Head of caudate nucleus (tissue), 42 donors: Measurements from ENCODE around the gene HS1BP3.

ENCODE experiments used
- DNase-seq, 42 donors: peaks; one replicate each; pipeline versions ENCODE4 v3.0.0 to v3.0.0-alpha.2; 2020 to 2021; ENCODE audit warnings: mixed read lengths in 7 of 42
- intact Hi-C: fragments of 100-400 bp; cut with DNase I; formaldehyde crosslinking; loops from one replicate; pipeline ENCODE4 v1.15.0; 2022

HS1BP3 gene

DNA sequence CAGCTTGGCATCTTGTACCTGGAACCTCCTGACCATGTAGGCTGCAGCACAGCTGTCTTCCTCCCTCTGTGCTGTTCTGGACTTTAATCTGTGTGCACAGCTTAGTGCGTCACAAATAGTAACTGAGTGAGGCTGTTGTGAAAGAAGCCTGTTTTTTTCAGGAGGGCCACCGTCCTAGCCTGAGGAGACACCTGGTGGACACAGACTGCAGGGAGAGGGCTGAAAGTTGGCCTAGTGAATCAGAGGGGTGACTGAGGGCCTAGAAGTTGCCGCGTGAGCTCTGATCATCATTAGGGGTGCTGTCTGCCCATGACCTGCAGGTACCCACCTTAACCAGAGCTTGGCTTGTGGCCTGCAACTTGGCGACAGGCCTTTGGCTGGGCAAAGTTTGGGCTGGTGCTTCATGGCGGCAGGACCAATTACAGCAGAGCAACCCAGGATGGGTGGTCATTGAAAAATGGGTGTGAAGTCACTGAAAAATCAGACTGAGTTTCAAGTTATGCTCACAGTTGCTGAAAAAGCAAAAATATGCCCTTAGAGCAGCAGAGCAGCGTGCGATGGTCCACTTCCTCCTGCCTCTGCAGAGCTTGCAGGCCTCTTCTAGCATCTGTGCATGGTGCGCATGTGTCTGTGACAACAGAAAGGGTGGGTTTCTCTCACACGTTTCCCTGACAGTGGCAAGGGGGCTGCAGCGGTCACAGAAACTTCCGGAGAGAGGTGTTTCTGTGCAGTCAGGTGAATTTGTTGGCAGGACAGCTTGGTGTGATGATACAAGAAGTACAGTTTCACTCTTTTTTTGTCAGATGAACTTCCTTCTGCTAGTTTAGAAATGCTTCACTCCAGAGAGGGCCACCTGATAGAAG lies 25.7 kb upstream of the HS1BP3 start:
- no peak for DNase-seq
- intact Hi-C loops: no loop called here

DNA sequence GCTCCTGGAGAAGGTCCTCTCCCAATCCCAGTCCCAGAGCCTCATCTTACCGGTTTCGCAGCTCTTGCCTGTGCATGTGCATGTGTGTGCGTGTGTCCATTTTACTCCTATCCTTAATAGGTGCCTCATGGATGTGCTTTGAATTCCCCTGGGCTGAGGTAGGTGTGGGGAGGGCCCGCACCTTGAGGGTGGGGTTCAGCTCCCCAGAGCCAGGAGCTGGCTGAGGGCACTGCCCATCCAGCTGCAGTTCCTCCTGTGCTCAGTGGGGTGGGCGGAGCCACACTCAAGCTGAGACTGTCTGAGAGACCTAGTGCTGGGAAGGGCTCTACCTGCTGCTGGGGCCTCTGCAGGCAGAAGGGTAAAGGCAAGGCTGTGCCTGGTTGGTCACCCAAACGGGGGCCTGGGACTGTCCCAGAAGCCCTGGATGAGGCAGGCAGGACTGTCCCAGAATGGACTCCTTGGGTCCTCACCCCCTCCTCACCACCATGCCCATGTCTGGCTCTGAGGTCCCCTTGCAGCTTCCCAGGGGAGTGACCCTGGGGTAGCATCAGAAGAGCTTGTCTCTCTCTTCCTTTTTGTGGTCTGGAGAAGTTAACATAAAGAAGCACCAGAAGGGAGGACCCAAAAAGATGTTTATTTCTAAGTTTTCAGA lies 24.9 kb upstream of the HS1BP3 start:
- DNase-seq: no peak
- intact Hi-C loops: no loop called here

DNA sequence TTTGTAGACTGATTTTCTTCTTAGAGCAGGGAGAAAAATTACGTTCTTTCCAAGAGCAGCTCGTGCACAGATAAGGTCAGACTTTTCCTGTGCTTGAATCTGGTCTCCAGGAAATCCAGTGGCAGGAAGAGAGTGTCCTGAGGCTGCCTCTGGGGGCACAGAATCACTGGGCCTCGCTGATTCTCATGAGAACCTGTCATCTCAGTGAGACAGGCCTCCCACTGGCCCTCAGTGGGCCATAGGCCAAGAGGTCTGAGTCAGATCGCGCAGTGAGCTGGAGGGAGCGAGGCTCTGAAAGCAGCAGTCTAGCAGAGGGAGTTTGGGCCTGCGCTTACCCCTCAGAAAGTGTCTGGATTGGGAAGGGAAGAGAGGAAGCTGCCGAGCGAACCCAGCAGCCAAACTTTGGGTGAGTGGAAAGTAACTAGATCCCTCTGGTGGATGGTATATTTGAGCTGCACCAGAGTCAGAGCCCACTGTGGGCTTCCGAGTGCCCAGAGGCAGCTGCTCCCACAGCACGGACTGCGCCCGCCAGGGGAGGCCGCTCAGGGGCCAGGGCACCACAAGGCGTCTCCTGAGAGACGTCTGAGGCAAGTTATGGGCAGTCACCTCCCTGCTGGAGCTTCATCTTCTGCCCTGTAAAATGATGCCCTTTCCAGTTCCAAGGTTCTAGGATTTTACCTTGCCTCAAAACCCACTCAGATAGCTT lies 24.2 kb upstream of the HS1BP3 start:
- DNase-seq: no peak
- intact Hi-C loops: no loop called here

DNA sequence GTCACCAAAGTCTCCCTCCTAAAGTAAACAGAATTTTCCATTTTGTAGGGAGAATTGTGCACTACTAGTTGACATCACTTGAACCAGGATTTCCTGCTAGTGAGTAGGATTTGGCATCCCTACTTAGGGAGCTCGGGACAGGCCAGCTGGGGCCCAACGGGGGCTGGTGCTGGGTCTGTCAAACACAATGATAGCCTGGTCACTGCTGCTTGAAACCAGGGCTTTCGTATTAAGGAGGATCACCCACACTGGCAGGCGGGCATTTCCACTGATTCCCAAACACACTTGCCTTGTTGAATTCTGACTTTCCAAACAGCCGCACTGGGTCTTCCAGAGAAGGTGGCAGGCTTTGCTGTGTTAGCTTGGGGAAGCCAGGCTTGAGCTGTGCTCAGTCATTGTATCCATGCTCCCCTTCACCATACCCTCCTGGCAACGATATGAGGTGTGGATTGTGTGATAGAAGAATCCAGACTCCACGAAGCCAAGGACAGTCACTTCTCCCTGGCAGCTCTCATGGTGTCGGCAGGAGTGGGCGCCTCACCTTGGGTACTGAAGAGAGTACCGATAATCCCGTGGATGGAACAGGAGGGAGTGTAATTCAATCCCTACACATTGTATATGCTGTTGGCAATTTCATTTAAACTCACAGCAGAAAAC lies 23.5 kb upstream of the HS1BP3 start:
- intact Hi-C loops: no loop called here

DNA sequence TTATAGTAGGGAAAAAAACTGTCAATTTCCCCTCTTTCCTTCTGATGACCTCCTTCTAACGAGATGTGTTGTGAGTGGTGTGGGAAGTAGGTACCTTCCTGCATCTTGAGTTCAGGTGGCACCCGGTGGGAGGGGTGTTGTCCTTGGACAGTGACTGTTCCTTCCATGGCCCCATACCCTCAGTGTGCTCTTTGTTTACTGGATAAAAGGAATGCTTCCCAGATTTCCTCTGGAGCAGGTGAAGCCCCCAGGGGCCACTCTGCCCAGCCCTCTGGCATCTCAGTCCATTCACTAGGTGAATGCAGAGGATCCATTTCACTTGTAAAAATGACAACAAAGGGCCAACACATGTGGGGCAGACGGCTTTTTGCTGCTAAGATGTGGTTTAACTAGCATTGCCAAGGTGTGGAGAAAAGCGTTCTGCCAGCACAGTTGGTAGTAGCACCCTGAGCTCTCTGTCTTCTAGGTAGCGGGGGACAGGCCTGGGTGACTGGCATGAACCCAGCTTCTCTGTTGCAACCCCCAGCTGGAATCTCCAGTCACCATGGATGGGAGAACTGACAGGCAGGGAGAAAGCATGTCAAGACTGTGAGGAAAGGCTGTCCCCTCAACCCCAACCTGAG lies 22.9 kb upstream of the HS1BP3 start:
- DNase-seq: no peak
- intact Hi-C loops: no loop called here

More for the DNA sequence above, 23.5 kb upstream of the HS1BP3 start:
- DNase-seq: no peak

DNA sequence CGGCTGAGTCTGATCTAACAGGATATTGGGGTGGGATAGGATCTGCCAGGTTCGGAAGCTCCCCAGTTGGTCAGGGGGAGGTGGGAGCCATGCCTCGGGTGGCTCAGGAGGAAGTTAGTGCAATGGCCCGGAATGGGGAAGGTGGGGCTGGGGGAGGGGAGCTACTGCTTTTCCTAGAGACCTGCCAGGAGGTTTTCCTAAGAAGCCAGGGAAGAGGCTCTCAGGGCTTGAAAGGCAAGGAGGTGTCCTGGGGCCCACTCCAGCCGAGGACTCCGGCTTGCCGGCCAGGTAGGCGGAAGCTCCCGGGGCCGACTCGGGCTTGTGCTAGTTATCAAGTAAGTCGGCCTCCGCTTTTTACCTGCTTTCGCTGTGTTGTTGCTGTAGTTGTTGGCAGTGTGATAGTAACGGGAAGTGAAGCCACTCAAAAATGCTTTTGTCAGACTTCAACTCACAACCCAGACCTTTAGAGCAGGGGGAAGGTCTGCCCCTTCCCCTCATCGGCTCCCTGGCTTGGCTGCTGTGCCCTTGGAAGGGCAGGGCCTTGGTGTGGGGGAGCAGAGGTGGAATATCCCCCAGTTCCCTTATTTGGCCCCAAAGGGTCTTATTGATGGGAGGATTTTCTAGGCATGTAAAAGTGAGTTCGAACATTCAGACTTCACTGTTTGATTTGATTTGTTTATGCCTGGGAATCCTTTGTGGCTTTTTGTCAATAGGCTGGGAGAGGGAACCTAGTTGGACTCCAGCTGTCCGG lies 21.5 kb upstream of the HS1BP3 start:
- DNase-seq: no peak
- intact Hi-C loops: no loop called here

DNA sequence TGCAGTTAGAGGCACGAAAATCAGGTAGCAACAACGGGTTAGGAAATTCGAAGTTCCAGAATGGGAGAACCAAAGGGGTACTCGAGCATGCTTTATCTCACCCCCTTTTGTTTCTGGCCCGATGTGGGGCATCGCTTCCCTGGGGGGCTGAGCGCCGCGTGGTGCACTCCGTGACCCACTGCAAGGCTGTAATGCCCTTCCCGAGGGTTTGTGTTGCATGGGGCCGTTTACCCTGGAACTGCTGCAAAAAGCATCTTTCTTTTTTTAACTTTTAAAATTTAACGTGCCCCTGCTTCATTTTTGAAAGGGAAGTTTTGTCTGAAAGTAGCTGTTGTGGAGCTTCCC lies 20.8 kb upstream of the HS1BP3 start:
- no peak for DNase-seq
- intact Hi-C loops: no loop called here

DNA sequence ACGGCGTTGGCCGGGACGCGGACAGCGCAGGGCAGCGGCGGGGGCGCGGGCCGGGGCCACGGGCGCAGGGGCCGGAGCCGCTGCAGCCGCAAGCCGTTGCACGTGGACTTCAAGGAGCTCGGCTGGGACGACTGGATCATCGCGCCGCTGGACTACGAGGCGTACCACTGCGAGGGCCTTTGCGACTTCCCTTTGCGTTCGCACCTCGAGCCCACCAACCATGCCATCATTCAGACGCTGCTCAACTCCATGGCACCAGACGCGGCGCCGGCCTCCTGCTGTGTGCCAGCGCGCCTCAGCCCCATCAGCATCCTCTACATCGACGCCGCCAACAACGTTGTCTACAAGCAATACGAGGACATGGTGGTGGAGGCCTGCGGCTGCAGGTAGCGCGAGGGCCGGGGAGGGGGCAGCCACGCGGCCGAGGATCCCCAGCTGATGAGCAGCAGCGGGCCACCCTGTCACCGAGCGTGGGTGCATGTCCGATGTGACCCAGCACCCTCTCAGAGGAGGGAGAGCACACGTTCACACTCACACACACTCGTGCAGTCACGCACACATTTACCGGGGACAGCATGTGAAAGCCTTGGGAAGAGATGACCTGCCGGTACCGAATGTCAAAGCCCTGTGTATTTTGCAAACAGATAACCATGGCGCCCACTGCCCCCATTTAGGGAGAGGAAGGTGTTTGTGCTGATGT lies 20.3 kb upstream of the HS1BP3 start:
- intact Hi-C loops: no loop called here
- no peak for DNase-seq

DNA sequence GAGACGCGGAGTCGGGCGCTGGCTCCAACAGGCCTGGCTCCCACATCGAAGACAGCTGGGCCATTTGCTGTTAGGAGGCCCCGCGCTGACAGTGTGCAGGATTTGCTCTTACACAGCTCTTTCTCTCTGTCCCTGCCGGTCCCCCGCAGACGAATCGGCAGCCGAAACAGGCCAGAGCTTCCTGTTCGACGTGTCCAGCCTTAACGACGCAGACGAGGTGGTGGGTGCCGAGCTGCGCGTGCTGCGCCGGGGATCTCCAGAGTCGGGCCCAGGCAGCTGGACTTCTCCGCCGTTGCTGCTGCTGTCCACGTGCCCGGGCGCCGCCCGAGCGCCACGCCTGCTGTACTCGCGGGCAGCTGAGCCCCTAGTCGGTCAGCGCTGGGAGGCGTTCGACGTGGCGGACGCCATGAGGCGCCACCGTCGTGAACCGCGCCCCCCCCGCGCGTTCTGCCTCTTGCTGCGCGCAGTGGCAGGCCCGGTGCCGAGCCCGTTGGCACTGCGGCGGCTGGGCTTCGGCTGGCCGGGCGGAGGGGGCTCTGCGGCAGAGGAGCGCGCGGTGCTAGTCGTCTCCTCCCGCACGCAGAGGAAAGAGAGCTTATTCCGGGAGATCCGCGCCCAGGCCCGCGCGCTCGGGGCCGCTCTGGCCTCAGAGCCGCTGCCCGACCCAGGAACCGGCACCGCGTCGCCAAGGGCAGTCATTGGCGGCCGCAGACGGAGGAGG lies 19.6 kb upstream of the HS1BP3 start:
- intact Hi-C loops: no loop called here
- no peak for DNase-seq

DNA sequence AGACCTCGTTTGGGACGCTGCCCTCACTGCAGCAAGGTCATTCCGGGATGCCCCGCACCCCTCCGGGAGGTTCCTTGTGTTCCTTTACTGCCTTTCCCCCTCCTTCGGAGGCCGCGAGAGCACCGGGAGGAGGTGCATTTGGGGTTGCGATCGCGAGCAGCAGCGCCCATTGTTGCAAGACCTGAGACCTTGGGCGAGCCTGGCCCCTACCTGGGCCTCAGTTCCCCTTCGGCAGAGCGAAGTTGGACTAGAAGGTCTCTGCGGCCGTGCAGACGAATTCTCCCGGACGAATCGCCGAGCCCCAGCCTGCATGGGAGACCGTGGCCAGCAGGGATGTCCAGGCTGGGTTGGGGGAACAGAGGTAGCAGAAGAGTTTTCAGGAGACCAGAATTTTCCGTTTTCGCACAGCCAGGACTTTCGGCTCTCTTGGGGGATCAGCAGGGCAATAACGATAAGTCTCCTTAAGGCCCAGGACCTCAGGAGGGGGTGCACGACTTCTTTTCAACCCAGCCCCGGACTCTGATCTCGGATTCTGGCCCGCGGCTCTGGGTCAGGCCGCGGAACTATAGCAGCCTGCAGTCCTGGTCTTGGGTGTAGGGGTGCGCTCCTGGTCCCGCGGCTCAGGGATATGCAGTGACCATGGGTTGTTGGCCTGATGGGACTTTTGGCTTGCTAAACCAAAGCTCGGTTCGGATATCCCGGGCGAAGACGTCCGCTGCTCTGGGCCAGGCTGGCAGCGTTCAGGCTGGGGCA lies 18.8 kb upstream of the HS1BP3 start:
- intact Hi-C loops: no loop called here
- no peak for DNase-seq

DNA sequence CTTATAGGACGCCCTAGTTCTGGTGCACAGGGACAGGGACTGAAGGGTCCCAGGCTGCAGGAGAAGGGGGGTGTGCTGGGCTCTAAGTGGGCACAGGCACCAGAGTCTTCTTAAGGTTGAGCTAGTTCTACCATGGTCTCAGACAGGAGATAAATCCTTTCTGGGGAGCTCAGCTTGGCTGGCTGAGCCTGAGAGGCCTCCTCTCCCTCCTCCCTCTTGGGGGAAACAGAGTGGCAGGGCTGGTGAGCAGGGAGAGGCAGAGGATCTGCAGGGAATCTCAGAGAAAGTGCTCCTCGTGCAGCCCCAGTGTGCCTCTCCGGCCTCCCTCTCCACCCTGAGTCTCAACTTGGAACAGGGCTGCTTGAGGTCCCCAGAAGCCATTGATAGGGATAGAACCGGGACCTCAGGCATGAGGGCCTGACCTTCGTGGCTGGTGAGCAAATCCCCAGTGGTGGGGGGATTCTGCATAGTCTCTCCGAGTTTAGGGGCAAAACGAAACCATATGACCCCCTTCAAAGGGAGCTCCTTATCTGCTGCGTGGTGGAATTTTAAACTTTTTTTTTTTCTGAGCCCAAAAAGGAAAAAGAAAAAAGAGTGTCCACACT lies 18.1 kb upstream of the HS1BP3 start:
- DNase-seq: no peak
- intact Hi-C loops: no loop called here

DNA sequence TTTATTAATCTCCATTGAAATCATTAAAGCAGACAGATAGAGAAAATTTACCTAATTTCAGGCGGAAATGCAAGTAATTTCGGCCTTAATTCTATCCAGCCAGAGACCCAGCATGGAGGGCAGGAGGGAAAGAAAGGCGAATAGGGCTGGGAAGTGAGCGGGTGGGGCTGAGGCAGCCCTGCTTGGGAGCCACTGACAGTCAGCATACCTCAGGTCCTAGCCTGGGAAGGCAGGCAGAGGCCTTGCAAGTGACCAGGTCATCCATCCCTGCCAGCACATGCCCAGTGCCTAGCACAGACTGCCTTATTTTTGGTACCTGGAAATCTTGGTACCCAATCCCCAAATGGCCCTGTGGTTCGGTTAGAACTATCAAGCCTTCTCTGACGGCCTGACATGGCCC lies 17.6 kb upstream of the HS1BP3 start:
- no peak for DNase-seq
- intact Hi-C loops: no loop called here

DNA sequence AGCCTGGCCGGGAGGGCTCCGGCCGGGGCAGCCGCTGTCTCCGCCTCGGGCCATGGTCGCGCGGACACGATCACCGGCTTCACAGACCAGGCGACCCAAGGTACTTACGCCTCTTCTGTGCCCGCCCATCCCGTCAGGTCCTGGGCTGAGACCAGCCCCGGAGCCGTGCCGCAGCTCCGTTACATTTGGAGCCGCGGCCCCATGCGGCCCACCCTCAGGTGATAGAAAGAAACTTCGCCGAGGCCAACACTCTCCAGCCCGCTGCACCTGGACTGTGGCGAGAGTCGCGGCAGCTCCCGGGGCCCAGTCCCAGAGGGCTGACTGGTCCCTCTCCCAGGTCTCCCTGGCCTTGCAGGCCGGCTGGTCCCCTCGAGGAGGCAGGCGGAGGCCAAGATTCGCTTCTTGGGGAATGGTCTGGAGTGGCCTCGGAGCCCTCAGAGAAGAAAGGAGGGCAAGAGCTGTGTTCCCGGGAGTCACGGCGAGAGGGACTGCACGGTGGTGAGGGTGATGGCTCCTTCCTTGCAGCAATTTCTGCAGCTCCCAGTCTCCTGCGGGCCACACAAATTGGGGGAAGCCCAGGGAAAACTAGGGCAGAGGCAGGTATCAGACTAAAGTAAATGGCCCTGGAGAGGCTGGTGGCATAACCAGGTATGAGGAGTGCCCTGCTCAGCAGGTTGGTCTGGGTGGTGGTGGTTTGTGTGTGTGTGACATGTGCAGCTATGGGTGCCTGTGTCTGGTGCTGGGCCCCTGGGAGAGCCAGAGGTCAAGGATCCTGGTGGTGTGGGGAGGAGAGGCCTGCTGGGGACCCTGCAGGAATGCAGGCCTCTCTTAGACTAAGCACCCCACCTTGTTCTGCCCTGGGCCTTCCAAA lies 16.9 kb upstream of the HS1BP3 start:
- intact Hi-C loops: no loop called here
- DNase-seq: no peak

DNA sequence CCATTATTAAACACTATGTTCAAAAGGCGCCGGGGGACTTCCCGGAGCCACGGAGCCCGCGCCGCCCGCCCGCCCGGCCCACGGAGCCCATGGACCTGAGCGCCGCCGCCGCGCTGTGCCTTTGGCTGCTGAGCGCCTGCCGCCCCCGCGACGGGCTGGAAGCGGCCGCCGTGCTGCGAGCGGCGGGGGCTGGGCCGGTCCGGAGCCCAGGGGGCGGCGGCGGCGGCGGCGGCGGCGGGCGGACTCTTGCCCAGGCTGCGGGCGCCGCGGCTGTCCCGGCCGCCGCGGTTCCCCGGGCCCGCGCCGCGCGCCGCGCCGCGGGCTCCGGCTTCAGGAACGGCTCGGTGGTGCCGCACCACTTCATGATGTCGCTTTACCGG lies 16.2 kb upstream of the HS1BP3 start:
- DNase-seq: no peak
- intact Hi-C loops: no loop called here
